ENCODE results near the gene SLC38A2. TPM values are rescaled to one million over a fixed set of nuclear protein-coding genes. Genes with fewer than 3 reads are reported as not detected.
A peak's percentile ranks its signal among the peaks of the same experiment; 100 is the strongest.

SLC38A2 gene
- total and polyA plus RNA-seq, 2 donors (not counting 1 experiment from before 2014, with no cell fraction given): 61.6 to 202 TPM

GRCh38 chr12:46343118-46343852 is 29.3 kb downstream of the SLC38A2 start:
- no peaks in the 10 kb centered on the region for H3K4me1 Mint-ChIP-seq
- H3K9me3 Mint-ChIP-seq (ENCODE audit: insufficient read depth): no peaks in the 10 kb centered on the region
- Histone ChIP-seq H3K9me3 (ENCODE audit: control extremely low read depth in 1 of 3, control insufficient read depth in 2 of 3, insufficient read depth in 1 of 3, low read length in 2 of 3) (no peaks in the 10 kb centered on the region), H3K27ac (ENCODE audit: low read length in 2 of 2) (no peak overlapping the region), H3K27me3 (replicated peaks in 1 of 4; ENCODE audit: control extremely low read depth in 1 of 4, control insufficient read depth in 3 of 4, insufficient read depth in 4 of 4, low read length in 3 of 4) (no peaks in the 10 kb centered on the region), H4K20me1 (ENCODE audit: control insufficient read depth, insufficient read depth, low read length, poor library complexity, severe bottlenecking) (no peaks in the 10 kb centered on the region), H3K4me3 (ENCODE audit: control extremely low read depth in 1 of 5, extremely low read depth in 1 of 5, insufficient read depth in 1 of 5, low read depth in 2 of 5, low read length in 4 of 5) (no peak overlapping the region), H3K9ac (ENCODE audit: low read length) (no peak overlapping the region), H3K4me1 (ENCODE audit: control insufficient read depth in 2 of 2, insufficient read depth in 2 of 2, low read length in 2 of 2) (no peaks in the 10 kb centered on the region), H2AFZ (ENCODE audit: insufficient read depth, low read depth, low read length, poor library complexity, severe bottlenecking) (no peak overlapping the region), H3K79me2 (ENCODE audit: control insufficient read depth, insufficient read depth, low read length) (no peaks in the 10 kb centered on the region), H3K36me3 (replicated peaks in 1 of 2; ENCODE audit: control extremely low read depth in 1 of 2, control insufficient read depth in 1 of 2, extremely low read depth in 1 of 2, insufficient read depth in 2 of 2, low read length in 1 of 2) (no peaks in the 10 kb centered on the region), H3K4me2 (replicated peaks; ENCODE audit: low read depth, low read length, poor library complexity, severe bottlenecking) (no peak overlapping the region)
- no peak overlapping the region for H3K27ac Mint-ChIP-seq
- H3K4me3 Mint-ChIP-seq: no peak overlapping the region
- ChIA-PET CTCF (interaction anchor here (0.6 to 4.1 kb wide), 10 partner anchors 9 to 689 kb away, joined by 3 to 44 read pairs (median 4); no protein-coding TSS in a partner anchor), POLR2A (no interaction called here)
- DNase-seq (no peak), ATAC-seq (ENCODE audit: low read depth) (no peak)
- TF ChIP-seq EZH2 (IDR thresholded peaks at IDR 0.05; ENCODE audit: borderline replicate concordance, insufficient read depth, low read depth, low read length, poor library complexity, severe bottlenecking): no peak
- TF ChIP-seq, protein P1, sequence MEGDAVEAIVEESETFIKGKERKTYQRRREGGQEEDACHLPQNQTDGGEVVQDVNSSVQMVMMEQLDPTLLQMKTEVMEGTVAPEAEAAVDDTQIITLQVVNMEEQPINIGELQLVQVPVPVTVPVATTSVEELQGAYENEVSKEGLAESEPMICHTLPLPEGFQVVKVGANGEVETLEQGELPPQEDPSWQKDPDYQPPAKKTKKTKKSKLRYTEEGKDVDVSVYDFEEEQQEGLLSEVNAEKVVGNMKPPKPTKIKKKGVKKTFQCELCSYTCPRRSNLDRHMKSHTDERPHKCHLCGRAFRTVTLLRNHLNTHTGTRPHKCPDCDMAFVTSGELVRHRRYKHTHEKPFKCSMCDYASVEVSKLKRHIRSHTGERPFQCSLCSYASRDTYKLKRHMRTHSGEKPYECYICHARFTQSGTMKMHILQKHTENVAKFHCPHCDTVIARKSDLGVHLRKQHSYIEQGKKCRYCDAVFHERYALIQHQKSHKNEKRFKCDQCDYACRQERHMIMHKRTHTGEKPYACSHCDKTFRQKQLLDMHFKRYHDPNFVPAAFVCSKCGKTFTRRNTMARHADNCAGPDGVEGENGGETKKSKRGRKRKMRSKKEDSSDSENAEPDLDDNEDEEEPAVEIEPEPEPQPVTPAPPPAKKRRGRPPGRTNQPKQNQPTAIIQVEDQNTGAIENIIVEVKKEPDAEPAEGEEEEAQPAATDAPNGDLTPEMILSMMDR (IDR thresholded peaks at IDR 0.05): no peak
- peaks cover 8% of the 10 kb centered on the region for H3K27me3 Mint-ChIP-seq
- WGBS (ENCODE audit: insufficient coverage): 93% methylated on average over 3 of the region's 3 CpGs
- intact Hi-C loops (cut with micrococcal nuclease): no loop called here

- Histone ChIP-seq H3K4me3 (ENCODE audit: control extremely low read depth in 1 of 5, extremely low read depth in 1 of 5, insufficient read depth in 1 of 5, low read depth in 2 of 5, low read length in 4 of 5) (no peak overlapping the region), H2AFZ (ENCODE audit: insufficient read depth, low read depth, low read length, poor library complexity, severe bottlenecking) (no peak overlapping the region), H3K9me3 (ENCODE audit: control extremely low read depth in 1 of 3, control insufficient read depth in 2 of 3, insufficient read depth in 1 of 3, low read length in 2 of 3) (no peaks in the 10 kb centered on the region), H3K36me3 (replicated peaks in 1 of 2; ENCODE audit: control extremely low read depth in 1 of 2, control insufficient read depth in 1 of 2, extremely low read depth in 1 of 2, insufficient read depth in 2 of 2, low read length in 1 of 2) (no peaks in the 10 kb centered on the region), H4K20me1 (ENCODE audit: control insufficient read depth, insufficient read depth, low read length, poor library complexity, severe bottlenecking) (no peaks in the 10 kb centered on the region), H3K9ac (ENCODE audit: low read length) (no peak overlapping the region), H3K4me1 (ENCODE audit: control insufficient read depth in 2 of 2, insufficient read depth in 2 of 2, low read length in 2 of 2) (no peaks in the 10 kb centered on the region), H3K4me2 (replicated peaks; ENCODE audit: low read depth, low read length, poor library complexity, severe bottlenecking) (no peak overlapping the region), H3K27me3 (replicated peaks in 1 of 4; ENCODE audit: control extremely low read depth in 1 of 4, control insufficient read depth in 3 of 4, insufficient read depth in 4 of 4, low read length in 3 of 4) (no peaks in the 10 kb centered on the region), H3K79me2 (ENCODE audit: control insufficient read depth, insufficient read depth, low read length) (no peaks in the 10 kb centered on the region), H3K27ac (ENCODE audit: low read length in 2 of 2) (no peak overlapping the region)
- POLR2A ChIA-PET: no interaction called here
- no peak overlapping the region for H3K4me3 Mint-ChIP-seq
- H3K4me1 Mint-ChIP-seq: no peaks in the 10 kb centered on the region
- no peaks in the 10 kb centered on the region for H3K9me3 Mint-ChIP-seq (ENCODE audit: insufficient read depth)
- DNase-seq (peak; percentile 65), ATAC-seq (ENCODE audit: low read depth) (no peak)
- CTCF ChIA-PET: interaction anchor here (0.8 to 4.1 kb wide), 10 partner anchors 24 to 690 kb away, joined by 3 to 44 read pairs (median 4); no protein-coding TSS in a partner anchor
- H3K27ac Mint-ChIP-seq: no peak overlapping the region
- no peak for TF ChIP-seq EZH2 (IDR thresholded peaks at IDR 0.05; ENCODE audit: borderline replicate concordance, insufficient read depth, low read depth, low read length, poor library complexity, severe bottlenecking)
- TF ChIP-seq, protein P1 (IDR thresholded peaks at IDR 0.05): peak; percentile 66
- 84% methylated on average over 3 of the region's 3 CpGs for WGBS (ENCODE audit: insufficient coverage)
- intact Hi-C loops (cut with micrococcal nuclease): loop anchor here (1.0 kb wide), 2 partner anchors 319 to 1066 kb away; no protein-coding TSS in a partner anchor
- H3K27me3 Mint-ChIP-seq: peaks cover 8% of the 10 kb centered on the region
These were observed 30.0 kb downstream of the SLC38A2 start for GRCh38 chr12:46342562-46343033.
